NCI-H2107 treated with DMSO at 0.1 percent for 48 hours (cell line): ENCODE measurements around the gene ZNF567.

Source experiments
- DNase-seq: peaks from one replicate; lab custom pipeline; 2025; ENCODE audit not compliant: unreplicated experiment; lab: John Stamatoyannopoulos, UW

Gene ZNF567

DNA sequence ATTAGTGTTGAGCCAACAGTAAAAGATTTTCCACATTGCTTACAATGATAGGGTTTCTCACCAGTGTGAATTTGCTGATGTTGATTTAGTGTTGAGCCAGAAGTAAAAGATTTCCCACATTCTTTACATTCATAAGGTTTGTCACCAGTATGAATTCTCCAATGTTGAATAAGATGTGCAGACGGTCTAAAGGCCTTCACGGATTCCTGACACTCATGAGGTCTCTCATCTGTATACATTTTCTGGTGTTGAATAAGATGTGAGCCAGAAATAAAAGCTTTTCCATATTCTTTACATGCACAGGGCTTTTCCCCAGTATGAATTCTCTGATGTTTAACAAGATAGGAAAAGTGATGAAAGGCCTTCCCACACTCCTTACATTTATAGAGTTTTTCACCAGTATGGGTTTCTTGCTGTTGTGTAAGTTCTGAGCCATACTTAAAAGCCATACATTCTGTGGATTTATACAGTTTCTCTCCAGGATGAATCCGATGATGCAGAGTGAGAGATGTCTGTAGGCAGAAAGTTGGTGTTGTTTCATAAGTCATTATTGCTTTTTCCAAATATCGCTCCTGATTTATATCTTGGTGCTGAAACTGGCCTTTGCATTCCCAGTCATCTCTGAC, 62.8 kb downstream of the ZNF567 start:
- no peak for DNase-seq
